Superior temporal gyrus (tissue), 1 donor: ENCODE measurements around the gene CCDC40.

Experiments used
- DNase-seq: peaks from one replicate; pipeline ENCODE4 v3.0.0-alpha.2; 2016; ENCODE audit errors: extremely low spot score

CCDC40 gene

DNA sequence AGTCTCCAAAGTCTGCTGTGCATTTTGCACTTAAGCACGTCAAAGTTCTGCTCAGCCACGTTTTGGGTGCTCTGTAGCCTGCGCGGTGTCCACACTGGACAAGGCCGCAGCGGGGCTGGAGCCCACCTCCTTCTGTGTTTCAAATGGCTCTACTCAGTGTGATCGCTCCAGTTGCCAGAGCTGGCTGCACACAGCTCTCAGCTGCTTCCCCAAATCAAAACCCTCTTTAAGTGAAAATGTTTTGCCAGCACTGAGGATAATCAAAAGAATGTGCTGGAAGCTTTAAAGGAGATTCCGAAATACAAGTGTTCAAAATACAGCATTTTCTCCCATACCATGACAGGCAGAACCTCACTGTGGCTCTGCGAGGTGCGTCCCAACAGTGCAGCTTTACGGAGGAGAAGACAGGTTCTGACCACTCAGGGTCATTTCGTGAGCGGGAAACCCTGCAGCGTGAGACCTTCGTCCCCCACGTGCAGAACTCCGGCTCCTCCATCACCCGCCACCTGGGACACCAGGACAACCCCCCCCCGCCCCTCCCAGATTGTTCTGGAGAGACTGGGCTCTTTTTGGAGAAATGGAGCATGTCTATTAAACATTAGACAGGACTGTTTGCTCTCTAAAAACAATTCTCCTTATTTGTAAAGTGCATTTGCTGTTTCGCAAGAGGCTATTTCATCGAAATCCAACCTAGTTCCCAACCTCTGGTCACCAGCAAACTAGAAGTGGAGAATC lies 17.4 kb upstream of the CCDC40 start:
- no peak for DNase-seq

- DNase-seq: no peak
Observed at GRCh38 chr17:80021600-80021999, 14.8 kb upstream of the CCDC40 start.

DNA sequence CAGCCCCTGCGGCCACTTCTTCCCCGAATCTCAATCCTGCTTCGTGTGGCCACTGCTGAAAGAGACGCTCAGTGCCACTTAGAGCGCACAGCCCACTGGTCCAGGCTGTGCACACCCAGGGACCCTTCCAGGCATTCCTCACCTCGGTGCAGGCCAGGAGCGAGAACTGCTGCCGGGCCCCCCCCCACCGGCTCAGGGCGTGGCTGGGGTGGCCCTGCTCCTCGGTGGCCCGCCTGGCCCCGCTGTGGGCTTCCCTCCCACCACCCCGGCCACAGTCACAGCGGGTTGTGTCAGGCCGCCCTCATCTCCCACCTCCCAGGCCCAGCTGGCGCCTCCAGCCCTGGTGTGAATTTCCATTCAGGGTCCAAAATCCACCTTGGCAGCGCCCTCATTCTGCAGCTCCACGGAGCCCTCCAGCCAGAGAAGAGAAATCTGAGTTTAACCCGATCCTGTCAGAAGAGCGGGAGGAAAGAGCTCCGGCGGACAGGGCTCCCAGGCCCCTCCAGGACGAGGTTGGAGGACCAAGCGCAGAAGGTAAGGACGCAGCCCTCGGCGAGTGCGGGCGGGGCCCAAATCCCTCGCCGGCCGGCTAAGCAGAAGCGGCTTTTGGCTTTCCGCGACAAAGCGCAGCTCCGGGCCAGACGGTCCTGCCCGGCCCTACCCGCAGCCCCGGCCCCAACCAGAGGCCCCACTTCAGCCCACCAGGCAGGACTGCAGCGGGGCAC lies 12.8 kb upstream of the CCDC40 start:
- DNase-seq: no peak

DNA sequence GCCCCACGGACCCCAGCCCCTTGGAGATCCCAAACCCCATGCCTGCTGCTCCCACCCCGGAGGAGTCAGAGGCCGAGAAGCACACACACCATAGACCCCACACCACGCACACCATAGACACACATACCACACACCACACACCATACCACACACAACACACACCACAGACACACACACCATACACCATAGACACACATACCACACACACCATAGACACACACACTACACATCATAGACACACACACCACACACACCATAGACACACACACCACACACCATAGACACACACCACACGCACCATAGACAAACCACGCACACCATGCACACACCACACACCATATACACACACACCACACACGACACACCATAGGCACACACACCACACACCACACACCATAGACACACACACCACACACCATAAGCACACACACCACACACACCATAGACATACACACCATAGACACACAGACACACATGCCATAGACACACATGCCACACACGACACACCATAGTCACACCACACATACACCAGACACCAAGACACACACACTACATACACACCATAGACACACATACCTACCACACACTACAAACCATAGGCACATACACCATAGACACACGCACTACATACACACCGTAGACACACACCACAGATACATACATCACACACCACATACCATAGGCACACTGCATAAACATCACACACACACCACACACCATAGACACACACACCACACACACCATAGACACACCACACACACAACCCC lies 12.1 kb upstream of the CCDC40 start:
- DNase-seq: no peak

DNA sequence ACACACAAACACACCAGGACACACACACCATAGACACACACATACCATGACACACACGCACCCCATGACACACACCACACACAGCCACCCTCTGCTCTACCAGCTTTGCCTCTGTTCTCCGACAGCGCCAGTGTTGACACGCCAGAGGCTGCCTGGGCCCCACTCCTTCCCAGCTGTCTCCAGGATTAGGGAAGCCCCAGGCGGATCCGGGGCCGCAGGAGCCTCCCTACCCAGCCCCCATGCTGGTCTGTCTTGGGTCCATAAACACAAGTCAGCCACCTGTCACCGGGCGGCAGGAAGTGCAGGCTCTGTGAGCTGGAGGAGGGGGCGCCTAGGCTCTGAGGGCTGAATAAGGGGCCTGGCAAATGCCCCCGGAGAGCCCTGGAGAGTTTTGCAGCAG lies 11.3 kb upstream of the CCDC40 start:
- DNase-seq: no peak

DNA sequence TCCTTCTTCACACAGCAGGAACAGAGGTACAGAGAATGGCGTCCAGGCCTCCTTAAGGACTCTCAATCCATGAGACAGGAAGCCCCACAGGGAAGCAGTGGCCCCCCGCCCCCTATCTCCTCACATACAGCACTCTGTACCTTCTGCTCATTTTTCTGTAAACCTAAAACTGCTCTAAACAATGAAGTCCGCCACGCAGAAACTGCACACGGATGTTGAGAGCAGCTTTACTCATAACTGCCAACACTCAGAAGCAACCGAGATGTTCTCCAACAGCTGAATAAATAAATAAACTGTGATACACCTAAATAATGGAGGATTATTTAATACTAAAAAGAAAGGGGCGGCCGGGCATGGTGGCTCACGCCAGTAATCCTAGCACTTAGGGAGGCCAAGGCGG lies 10.6 kb upstream of the CCDC40 start:
- DNase-seq: no peak

- DNase-seq: no peak
Observed at GRCh38 chr17:80026359-80027042, 9.9 kb upstream of the CCDC40 start.

GRCh38 chr17:80027043-80027435 lies 9.4 kb upstream of the CCDC40 start:
- no peak for DNase-seq

GRCh38 chr17:80028030-80028429 lies 8.4 kb upstream of the CCDC40 start:
- no peak for DNase-seq

DNA sequence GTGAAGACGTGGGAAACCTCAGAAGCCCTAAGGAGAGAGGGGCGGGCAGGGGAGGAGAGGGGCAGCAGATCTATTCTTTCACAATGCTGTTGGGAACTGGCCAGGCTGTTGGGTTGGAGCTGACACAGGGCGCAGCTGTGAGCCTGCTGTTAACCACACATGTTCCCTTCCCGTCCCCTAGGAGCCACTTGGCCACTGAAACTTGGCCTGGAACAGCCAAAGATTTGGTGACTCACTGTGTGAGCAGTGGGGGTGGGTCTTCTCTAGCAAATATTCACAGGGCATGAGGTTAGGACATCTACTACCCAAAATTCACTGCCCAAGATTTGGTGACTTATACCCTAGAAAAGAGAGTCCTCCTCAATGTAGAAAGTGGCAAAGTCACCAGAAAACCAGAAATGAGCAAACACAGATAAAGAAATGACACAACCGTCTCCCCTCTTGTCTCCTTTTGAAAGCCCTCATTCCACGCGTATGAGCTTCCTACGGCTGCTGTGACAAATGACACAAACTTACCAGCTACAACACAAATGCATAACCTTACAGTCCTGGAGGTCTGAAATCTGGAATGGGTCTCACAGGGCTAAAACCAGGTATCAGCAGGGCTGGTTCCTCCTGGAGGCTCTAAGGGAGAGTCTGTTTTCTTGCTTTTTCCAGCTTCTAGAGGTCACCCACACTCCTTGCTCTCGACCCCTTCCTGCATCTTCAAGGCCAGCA lies 7.0 kb upstream of the CCDC40 start:
- no peak for DNase-seq

- no peak for DNase-seq
Observed at GRCh38 chr17:80030730-80031410, 5.6 kb upstream of the CCDC40 start.

DNA sequence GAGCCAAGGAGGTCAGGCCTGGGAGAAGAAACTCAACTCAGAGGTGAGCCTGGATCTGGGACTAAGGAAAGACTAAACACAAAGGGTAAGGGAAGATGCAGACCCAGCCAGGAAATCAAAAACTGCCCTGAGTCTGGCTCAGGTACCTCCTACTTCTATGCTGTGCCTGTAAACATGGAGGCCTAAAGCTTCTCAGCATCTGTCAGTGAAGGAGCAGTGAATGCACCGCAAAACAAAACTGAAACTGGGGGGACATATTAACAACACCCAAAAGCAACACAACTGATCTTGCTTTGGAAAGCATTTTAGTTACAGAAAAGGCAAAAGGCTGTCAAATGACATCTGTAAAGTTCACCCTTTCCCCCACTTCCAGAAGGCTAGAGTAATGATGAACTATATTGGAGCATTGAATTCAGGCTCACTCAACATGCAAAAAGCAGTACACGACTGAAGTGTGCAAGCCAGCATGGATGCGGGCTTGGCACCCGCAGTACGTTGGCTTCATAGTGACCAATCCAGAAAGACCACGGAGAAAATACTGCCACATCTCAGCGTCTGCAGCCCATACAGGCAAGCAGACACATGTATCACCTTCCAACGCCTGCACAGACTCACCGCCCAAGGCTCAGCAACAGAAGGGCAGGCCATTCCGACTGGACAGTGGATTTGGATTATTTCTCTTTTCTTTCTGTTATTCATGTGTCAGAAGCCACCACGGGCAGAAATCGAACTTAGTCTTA lies 4.6 kb upstream of the CCDC40 start:
- no peak for DNase-seq

DNA sequence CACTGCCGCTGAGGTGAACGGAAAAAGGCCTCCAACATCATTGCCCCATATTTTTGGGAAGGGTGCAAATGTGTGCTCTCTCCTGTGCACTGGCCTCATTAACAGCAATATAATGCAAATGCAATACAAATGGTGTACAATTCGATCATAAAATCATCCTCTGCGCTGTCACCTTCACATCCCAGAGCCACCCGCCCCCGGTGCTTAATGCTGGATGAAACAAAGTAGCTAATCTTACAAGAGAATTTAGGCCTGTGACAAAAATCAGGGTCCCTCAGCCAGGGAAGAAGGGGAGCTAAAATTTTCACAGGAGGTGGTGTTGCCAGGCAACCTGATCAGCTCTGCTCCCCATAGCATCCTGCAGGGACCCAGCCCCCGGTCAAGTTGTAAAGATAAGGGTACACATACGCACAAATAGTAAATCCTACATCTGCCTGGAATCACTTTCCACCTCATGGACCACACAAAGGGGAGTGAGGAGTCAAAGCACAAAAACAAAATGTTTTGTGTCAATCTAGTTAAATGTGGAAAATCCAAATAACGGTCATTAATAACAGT lies 3.7 kb upstream of the CCDC40 start:
- no peak for DNase-seq

- DNase-seq: no peak
Observed at GRCh38 chr17:80033840-80034239, 2.6 kb upstream of the CCDC40 start.

DNA sequence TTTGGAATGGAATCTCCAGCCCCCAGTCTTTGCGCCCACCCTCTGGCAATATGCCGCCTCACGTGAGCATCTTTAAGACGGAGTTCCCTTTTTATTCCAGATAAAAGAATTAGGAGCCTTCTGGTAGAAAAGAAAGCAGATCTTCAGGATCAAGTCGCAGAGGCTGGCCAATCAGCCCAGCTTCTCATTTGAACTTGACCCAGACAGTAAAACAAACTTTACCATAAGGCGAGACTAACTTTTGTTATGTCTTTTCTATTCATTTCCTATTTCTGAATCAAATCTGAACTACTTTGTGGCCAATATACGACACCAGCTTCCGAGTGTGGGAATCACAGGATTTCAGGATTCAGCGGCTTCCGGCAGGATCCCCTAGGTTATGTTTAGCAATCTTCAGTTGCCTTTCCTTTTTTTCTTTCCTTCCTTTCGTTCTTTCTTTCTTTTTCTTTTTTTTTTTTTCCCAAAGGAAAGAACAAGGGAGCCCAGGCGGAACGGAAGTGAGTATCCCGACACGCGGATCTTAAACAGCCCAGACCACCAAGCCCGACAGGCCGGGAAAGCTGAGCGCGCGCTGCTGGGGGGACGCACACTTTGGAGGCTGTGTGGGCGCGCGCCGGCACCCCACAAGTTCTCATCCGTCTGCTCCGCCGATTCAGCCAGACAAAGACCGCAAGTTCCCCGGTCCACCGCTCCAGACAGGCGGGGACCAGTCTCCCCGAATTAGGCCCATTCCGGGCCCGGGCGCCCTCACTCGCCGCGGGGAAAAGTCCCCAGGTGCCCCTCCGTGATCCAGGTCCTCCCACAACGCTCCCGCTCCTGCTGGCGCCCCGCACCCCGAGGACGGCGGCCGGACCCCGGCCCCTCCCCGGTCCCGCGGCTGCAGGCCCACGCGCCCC lies 1.4 kb upstream of the CCDC40 start:
- no peak for DNase-seq

DNA sequence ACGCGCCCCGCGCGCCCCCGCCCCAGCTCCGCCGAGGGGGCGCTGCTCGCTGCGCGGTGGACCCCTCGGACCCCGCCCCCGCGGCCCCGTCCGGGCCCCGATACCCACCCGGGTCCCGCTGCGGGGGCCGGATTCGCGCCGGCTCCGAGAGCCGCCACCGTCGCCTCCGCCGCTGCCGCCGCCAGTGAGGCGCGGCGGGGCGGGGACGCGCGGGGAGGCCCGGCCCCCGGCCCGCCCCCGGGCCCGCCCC lies 830 bp upstream of the CCDC40 start, which contains the start of gene TBC1D16:
TBC1D16 (minus strand) TSS at position 186 of the 250 bp plus-strand sequence. CDS start 22,325 bp downstream, outside the sequence.
- no peak for DNase-seq

DNA sequence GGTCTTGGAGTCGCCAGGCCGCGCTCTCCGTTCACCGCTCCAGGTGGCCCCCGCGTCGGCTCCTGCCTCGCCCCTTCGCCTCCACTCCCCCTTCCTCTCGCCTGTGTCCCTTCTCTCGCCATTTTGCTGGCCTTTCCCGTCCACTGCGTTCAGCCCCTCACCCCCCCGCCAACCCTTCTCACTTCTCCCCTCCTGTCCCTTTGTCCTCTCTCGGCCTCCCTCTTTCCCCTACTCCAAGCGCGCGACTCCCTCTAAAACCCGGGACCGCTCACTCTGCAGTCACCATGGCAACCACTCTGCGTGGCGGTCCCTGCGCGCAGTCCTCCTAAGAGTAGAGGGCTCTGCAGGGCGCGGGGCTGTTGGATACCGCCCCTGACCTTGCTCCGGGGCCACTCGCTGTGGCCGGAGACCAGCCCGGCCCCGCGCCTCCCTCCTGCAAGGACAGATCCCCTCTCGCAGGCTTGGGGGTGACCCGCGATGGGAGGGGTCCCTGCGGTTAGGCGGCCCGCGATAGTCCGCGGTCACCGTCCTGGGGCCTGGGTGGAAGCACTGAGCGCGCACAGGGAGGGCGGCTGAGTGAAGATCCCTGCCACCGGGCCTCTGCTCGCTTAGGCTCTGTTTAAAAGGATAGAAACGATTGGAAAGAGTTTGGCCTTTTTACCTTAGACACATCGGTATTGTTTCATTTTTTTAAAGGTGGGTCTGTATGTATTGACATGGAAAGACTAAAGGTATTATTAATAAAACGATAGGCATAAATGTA lies 454 bp downstream of the CCDC40 start:
- DNase-seq: no peak

- no peak for DNase-seq
Observed at GRCh38 chr17:80043963-80044362, 7.5 kb downstream of the CCDC40 start.
